Right cardiac atrium (tissue), 5 donors: Measurements from ENCODE around the gene PIAS1. TPM values are rescaled to one million over a fixed set of nuclear protein-coding genes. Genes with fewer than 3 reads are reported as not detected.
"Not testable (repeated sequence)": the region's sequence is repeated elsewhere in the genome, so short reads cannot be mapped to it uniquely, and the experiment has no call there.

Source experiments
- ATAC-seq, 2 donors: fragments of 200-7000 bp; cut with Tn5 transposase; one replicate each; pipeline versions ENCODE4 v1.8.0 to v1.9.1; 2020; ENCODE audit warnings: moderate library complexity in 2 of 2, mild to moderate bottlenecking in 1 of 2
- DNase-seq, 3 donors: peaks; one replicate each; pipeline ENCODE4 v3.0.0-alpha.2; 2020
- H3K27ac ChIP-seq: one replicate; pipeline ENCODE4 v1.5.1; 2013; ENCODE audit warnings: mild to moderate bottlenecking, low read length, control low read depth, moderate library complexity
- H3K27me3 ChIP-seq: one replicate; pipeline ENCODE4 v1.6.1; 2013; ENCODE audit not compliant: control insufficient read depth, insufficient read depth
- H3K4me1 ChIP-seq: one replicate; pipeline ENCODE4 v1.6.1; 2013; ENCODE audit warnings: low read length; ENCODE audit not compliant: control insufficient read depth, insufficient read depth
- H3K4me3 ChIP-seq: one replicate; pipeline ENCODE4 v1.5.1; 2013; ENCODE audit warnings: low read length, control low read depth
- H3K9me3 ChIP-seq: one replicate; pipeline ENCODE4 v1.6.1; 2013; ENCODE audit warnings: low read length; ENCODE audit not compliant: control insufficient read depth
- WGBS: extraction: QIAGEN DNeasy Blood & Tissue Kit; methylation state at CpG from one replicate; pipeline ENCODE4 v1.1.7; 2013; 5-methylcytosine and 5-hydroxymethylcytosine counted together
- intact Hi-C, 4 donors: fragments of 100-400 bp; cut with DNase I; formaldehyde crosslinking; loops; one replicate each; pipeline versions ENCODE4 v1.11.0 to v1.14.0; 2022 to 2023
- polyA plus RNA-seq: library from polyadenylated mRNA; stranded (reverse); fragments of 200-250 nt; gene quantifications from one replicate; pipeline ENCODE4 v1.2.3, GENCODE V29; 2013
- total RNA-seq, 4 donors: library from RNA; stranded (reverse); fragmentation: NEBNext Ultra II Directional; extraction: Animal tissue kit (Norgen Biotek cat#: 25700); gene quantifications; one replicate each; pipeline ENCODE4 v1.2.1, GENCODE V29; 2021
- donor health status: healthy with polysubstance abuse.
- donor health status: DM: no; HTN: yes; CAD: no.
- donor health status: DM: no; HTN: no; CAD: no.
- donor health status: DM: no; HTN: yes; CAD: no; lungs with severe emphysema.
- donor health status: DM: yes; HTN: yes; CAD: no.

Gene PIAS1
- total and polyA plus RNA-seq, 5 donors: 8.7 to 38.2 (median 34.7) TPM

- H3K27ac ChIP-seq: no peak overlapping the region
- no peaks in the 10 kb centered on the region for H3K27me3 ChIP-seq
- H3K4me3 ChIP-seq: no peak overlapping the region
- ATAC-seq (no peak), DNase-seq (no peak)
- intact Hi-C loops: no loop called here
- peaks cover 6% of the 10 kb centered on the region for H3K4me1 ChIP-seq
- 81% methylated on average over 17 of the region's 17 CpGs for WGBS
- no peaks in the 10 kb centered on the region for H3K9me3 ChIP-seq
These were observed 142.5 kb downstream of the PIAS1 start for GRCh38 chr15:68196445-68197169.

- WGBS: 92% methylated on average over 8 of the region's 8 CpGs
- no peak for ATAC-seq
These were observed 143.0 kb downstream of the PIAS1 start for GRCh38 chr15:68197170-68197492.

GRCh38 chr15:68197661-68198437, 143.7 kb downstream of the PIAS1 start:
- intact Hi-C loops: no loop called here
- Histone ChIP-seq H3K27me3 (no peaks in the 10 kb centered on the region), H3K27ac (no peak overlapping the region), H3K4me1 (peaks cover 5% of the 10 kb centered on the region), H3K9me3 (no peaks in the 10 kb centered on the region), H3K4me3 (no peak overlapping the region)
- DNase-seq (no peak), ATAC-seq (no peak)
- WGBS: 85% methylated on average over 11 of the region's 11 CpGs

More at GRCh38 chr15:68197170-68197492, 143.0 kb downstream of the PIAS1 start:
- Histone ChIP-seq H3K27me3 (no peaks in the 10 kb centered on the region), H3K9me3 (no peaks in the 10 kb centered on the region), H3K27ac (no peak overlapping the region), H3K4me3 (no peak overlapping the region), H3K4me1 (peaks cover 6% of the 10 kb centered on the region)
- no peak for DNase-seq
- intact Hi-C loops: no loop called here

- no peaks in the 10 kb centered on the region for H3K27me3 ChIP-seq
- 49% methylated on average over 11 of the region's 11 CpGs for WGBS
- no peaks in the 10 kb centered on the region for H3K9me3 ChIP-seq
- intact Hi-C loops: no loop called here
- ATAC-seq (peak in 1 of 2 donors; percentile 20), DNase-seq (no peak)
- H3K4me1 ChIP-seq: peaks cover 2% of the 10 kb centered on the region
- no peak overlapping the region for H3K27ac ChIP-seq
- H3K4me3 ChIP-seq: no peak overlapping the region
These were observed 145.2 kb downstream of the PIAS1 start for GRCh38 chr15:68199340-68199739.

GRCh38 chr15:68200016-68200861, 146.1 kb downstream of the PIAS1 start:
- no peaks in the 10 kb centered on the region for H3K27me3 ChIP-seq
- H3K9me3 ChIP-seq: no peaks in the 10 kb centered on the region
- intact Hi-C loops: no loop called here
- H3K27ac ChIP-seq: no peak overlapping the region
- H3K4me1 ChIP-seq: peaks cover 3% of the 10 kb centered on the region
- no peak overlapping the region for H3K4me3 ChIP-seq
- DNase-seq (peak in 1 of 3 donors; percentile 67), ATAC-seq (peak; percentile 4 to 41)
- WGBS: 56% methylated on average over 16 of the region's 16 CpGs

GRCh38 chr15:68201153-68201878, 147.2 kb downstream of the PIAS1 start:
- H3K9me3 ChIP-seq: no peaks in the 10 kb centered on the region
- DNase-seq (no peak), ATAC-seq (no peak)
- peaks cover 7% of the 10 kb centered on the region for H3K4me1 ChIP-seq
- H3K4me3 ChIP-seq: no peak overlapping the region
- no peak overlapping the region for H3K27ac ChIP-seq
- no peaks in the 10 kb centered on the region for H3K27me3 ChIP-seq
- WGBS: 90% methylated on average over 7 of the region's 7 CpGs
- intact Hi-C loops: no loop called here

DNA sequence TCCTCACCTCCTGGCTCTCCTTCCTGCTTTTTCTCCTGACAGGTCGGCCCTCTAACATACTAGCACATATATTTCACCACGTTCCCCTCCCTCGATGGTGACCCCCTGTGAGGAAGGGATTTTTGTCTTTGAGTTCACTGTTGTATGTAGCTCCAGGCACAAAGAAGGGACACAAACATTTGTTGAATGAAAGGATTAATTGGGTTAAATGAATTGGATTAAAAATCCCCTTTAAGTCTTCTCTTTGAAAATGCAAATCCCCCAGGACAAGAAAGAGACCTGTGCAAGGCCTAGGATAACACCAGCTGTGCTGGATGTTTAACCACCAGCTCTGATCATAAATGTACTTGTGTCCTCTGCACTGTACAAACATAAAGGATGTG, 147.8 kb downstream of the PIAS1 start:
- intact Hi-C loops: no loop called here
- DNase-seq: no peak
- no peak for ATAC-seq
- Histone ChIP-seq H3K4me1 (peaks cover 7% of the 10 kb centered on the region), H3K9me3 (no peaks in the 10 kb centered on the region), H3K27ac (no peak overlapping the region), H3K4me3 (no peak overlapping the region), H3K27me3 (no peaks in the 10 kb centered on the region)
- WGBS: 57% methylated on average over 3 of the region's 3 CpGs

- H3K4me1 ChIP-seq, H3K9me3 ChIP-seq, H3K27ac ChIP-seq, intact Hi-C loops, H3K27me3 ChIP-seq, H3K4me3 ChIP-seq, DNase-seq, ATAC-seq: not testable (repeated sequence)
- WGBS: 96% methylated on average over 7 of the region's 7 CpGs
These were observed 148.9 kb downstream of the PIAS1 start for GRCh38 chr15:68202994-68203393.

DNA sequence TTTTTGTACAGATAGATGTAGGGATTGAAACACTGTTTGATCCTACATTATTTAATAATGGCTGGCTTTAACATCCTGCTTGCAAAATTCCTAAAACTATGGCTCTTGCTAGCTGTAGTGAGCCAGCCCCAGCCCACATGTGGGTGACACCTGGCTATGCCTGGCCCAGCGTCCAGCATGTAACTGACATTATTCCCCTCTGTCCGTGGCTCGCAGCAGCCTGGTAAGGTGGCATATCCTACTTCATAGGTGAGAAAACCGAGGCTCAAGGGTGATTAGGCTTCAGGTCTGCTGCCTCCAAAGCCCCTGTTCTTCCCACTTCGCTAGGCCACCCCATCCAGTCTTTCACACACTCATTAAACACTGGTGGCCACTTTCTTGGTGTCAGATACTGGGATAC, 149.4 kb downstream of the PIAS1 start:
- Histone ChIP-seq H3K27me3 (no peaks in the 10 kb centered on the region), H3K4me1 (peaks cover 7% of the 10 kb centered on the region), H3K4me3 (no peak overlapping the region), H3K27ac (no peak overlapping the region), H3K9me3 (no peaks in the 10 kb centered on the region)
- no peak for ATAC-seq
- no peak for DNase-seq
- 95% methylated on average over 5 of the region's 5 CpGs for WGBS
- intact Hi-C loops: no loop called here

GRCh38 chr15:68203956-68204355, 149.8 kb downstream of the PIAS1 start:
- intact Hi-C loops: no loop called here
- Histone ChIP-seq H3K4me3 (no peak overlapping the region), H3K27ac (no peak overlapping the region), H3K27me3 (no peaks in the 10 kb centered on the region), H3K9me3 (no peaks in the 10 kb centered on the region), H3K4me1 (peaks cover 7% of the 10 kb centered on the region)
- ATAC-seq (no peak), DNase-seq (no peak)
- 97% methylated on average over 5 of the region's 5 CpGs for WGBS
